CD4-positive, alpha-beta memory T cell (primary cell): Measurements from ENCODE around the gene NR3C1. TPM values are rescaled to one million over a fixed set of nuclear protein-coding genes. Genes with fewer than 3 reads are reported as not detected.
A peak's percentile ranks its signal among the peaks of the same experiment; 100 is the strongest.

Source experiments
- CTCF ChIA-PET: fragments of 350-600 bp; sonication (Branson Sonifier 250); formaldehyde crosslinking; loops from one replicate; lab custom pipeline; 2021; ENCODE audit warnings: inconsistent platforms; ENCODE audit not compliant: partially characterized antibody; lab: Charles Lee
- POLR2A ChIA-PET: fragments of 350-600 bp; sonication (Branson Sonifier 250); formaldehyde crosslinking; loops from one replicate; lab custom pipeline; 2021; ENCODE audit not compliant: partially characterized antibody; lab: Charles Lee
- DNase-seq, 5 donors: peaks; one replicate each; pipeline versions ENCODE4 v3.0.0 to v3.0.0-alpha.2; 2020 to 2022; ENCODE audit warnings: mixed read lengths in 1 of 5
- H3K27ac ChIP-seq: one replicate; pipeline ENCODE4 v1.7.0; 2013; ENCODE audit warnings: low read depth, low read length
- H3K27me3 ChIP-seq: 2 replicates; pipeline ENCODE4 v1.7.0; 2013; ENCODE audit warnings: mild to moderate bottlenecking, low read length, moderate library complexity; ENCODE audit not compliant: insufficient read depth
- H3K36me3 ChIP-seq: 2 replicates; pipeline ENCODE4 v1.7.0; 2013; ENCODE audit warnings: mild to moderate bottlenecking, low read length, moderate library complexity; ENCODE audit not compliant: insufficient read depth
- H3K4me1 ChIP-seq: 2 replicates; pipeline ENCODE4 v1.7.0; 2013; ENCODE audit warnings: mild to moderate bottlenecking, low read length, moderate library complexity; ENCODE audit not compliant: insufficient read depth
- H3K4me3 ChIP-seq, 2 donors: one replicate each; pipeline ENCODE4 v1.7.0; 2013; ENCODE audit warnings: low read length in 2 of 2, mild to moderate bottlenecking in 1 of 2
- H3K9me3 ChIP-seq, 2 donors: one replicate each; pipeline ENCODE4 v1.7.0; 2013; ENCODE audit warnings: low read length in 2 of 2, control low read depth in 1 of 2; ENCODE audit not compliant: control insufficient read depth in 1 of 2
- H3K27ac Mint-ChIP-seq, 7 donors: one replicate each; pipeline ENCODE4 v1.8.0; 2020 to 2021; ENCODE audit warnings: mixed read lengths in 7 of 7, mild to moderate bottlenecking in 6 of 7, inconsistent platforms in 3 of 7, moderate library complexity in 3 of 7
- H3K27me3 Mint-ChIP-seq, 2 donors: one replicate each; pipeline ENCODE4 v1.8.0; 2020 to 2021; ENCODE audit warnings: mixed read lengths in 2 of 2
- H3K36me3 Mint-ChIP-seq, 2 donors: one replicate each; pipeline ENCODE4 v1.8.0; 2020 to 2021; ENCODE audit warnings: mixed read lengths in 2 of 2, inconsistent platforms in 1 of 2, mild to moderate bottlenecking in 1 of 2
- H3K4me1 Mint-ChIP-seq, 4 donors: one replicate each; pipeline ENCODE4 v1.8.0; 2020 to 2021; ENCODE audit warnings: mixed read lengths in 4 of 4, mild to moderate bottlenecking in 1 of 4
- H3K4me3 Mint-ChIP-seq, 8 donors: one replicate each; pipeline ENCODE4 v1.8.0; 2020 to 2021; ENCODE audit warnings: mixed read lengths in 8 of 8, mild to moderate bottlenecking in 7 of 8, moderate library complexity in 6 of 8, inconsistent platforms in 3 of 8
- H3K9me3 Mint-ChIP-seq, 8 donors: one replicate each; pipeline ENCODE4 v1.8.0; 2020 to 2021; ENCODE audit warnings: mixed read lengths in 8 of 8, mild to moderate bottlenecking in 5 of 8, inconsistent platforms in 3 of 8, moderate library complexity in 1 of 8
- intact Hi-C: fragments of 100-400 bp; cut with micrococcal nuclease; formaldehyde crosslinking; loops from one replicate; pipeline ENCODE4 v1.15.1; 2023
- polyA plus RNA-seq, 2 donors: library from polyadenylated mRNA; unstranded; fragments of 300-500 nt; fragmentation: Illumina TruSeq; gene quantifications; one replicate each; pipeline ENCODE4 v1.2.3, GENCODE V29; 2021
- total RNA-seq, 2 experiments: library from RNA; stranded (reverse); gene quantifications; one replicate each; pipeline ENCODE4 v1.2.3, GENCODE V29; 2021

NR3C1 gene
- total and polyA plus RNA-seq, 4 experiments from 2014 or later: 92.0 to 164 (median 143) TPM

DNA sequence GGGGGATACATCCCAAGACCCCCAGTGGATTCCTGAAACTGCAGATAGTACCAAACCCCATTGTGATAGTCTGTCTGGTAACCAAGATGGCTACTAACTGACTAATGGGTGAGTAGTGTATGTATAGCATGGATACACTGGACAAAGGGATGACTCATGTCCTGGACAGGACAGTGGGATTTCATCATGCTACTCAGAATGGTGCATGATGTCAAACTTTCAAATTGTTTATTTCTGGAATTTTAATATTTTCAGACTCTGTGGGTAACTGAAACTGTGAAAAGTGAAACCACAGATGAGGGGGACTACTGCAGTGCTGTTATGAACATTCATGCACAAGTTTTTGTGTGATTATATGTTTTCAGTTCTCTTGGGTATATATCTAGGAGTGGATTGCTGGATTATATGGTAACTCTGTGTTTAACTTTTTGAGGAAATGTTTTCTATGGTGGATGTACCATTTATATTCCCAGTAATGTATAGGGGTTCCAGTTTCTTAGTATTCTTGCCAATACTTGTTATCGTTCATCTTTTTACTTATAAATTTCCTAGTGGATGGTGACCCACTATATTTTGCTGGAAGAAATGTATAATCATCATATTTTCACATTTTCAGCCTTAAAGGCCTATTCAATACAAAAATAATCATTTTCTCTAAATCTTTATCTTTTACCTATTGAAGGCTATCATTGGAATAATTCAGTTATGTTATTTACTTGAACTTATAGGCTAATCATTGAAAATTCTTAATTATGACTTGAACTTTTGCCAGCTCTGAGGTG, 140.9 kb downstream of the NR3C1 start:
- no peaks in the 10 kb centered on the region for H3K36me3 ChIP-seq
- Mint-ChIP-seq H3K4me1 (peaks cover 0 to 2% (median 0%) of the 10 kb centered on the region in 4 donors), H3K27ac (no peak overlapping the region), H3K27me3 (no peaks in the 10 kb centered on the region), H3K36me3 (peaks cover under 1 to 2% of the 10 kb centered on the region in 2 donors), H3K9me3 (peaks cover under 1 to 18% (median 12%) of the 10 kb centered on the region in 8 donors), H3K4me3 (no peak overlapping the region)
- intact Hi-C loops: no loop called here
- H3K9me3 ChIP-seq: no peaks in the 10 kb centered on the region
- no peaks in the 10 kb centered on the region for H3K27me3 ChIP-seq
- H3K4me3 ChIP-seq: no peak overlapping the region
- ChIA-PET CTCF (no interaction called here), POLR2A (no interaction called here)
- H3K4me1 ChIP-seq: no peaks in the 10 kb centered on the region
- no peak for DNase-seq
- H3K27ac ChIP-seq: no peak overlapping the region

DNA sequence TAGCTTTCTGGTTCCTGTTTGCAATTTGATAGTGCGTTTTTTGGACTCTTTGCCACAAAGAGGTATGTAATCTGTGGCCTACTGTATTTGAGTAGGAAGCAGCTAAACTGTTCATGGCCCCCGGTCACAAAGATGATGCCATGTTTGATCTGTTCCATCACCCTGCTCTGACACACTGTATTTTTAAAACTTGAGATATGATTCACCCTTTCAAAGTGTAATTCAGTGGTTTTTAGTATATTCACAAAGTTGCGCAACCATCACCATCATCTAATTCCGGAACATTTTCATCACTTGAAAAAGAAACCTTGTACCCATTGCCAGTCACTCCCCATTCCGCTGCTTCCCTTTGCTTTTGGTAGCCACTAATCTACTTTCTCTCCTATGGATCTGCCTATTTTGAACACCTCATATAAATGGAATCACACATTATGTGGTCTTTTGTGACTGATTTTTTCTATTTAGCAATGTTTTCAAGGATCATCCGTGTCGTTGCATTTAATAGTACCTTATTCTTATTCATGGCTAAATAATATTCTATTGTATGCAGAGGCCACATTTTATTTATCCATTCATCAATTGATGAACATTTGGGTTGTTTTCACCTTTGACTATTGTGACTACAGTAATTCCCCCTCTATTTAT, 141.6 kb downstream of the NR3C1 start:
- CTCF ChIA-PET: no interaction called here
- POLR2A ChIA-PET: no interaction called here
- no peak overlapping the region for H3K27ac ChIP-seq
- no peak overlapping the region for H3K4me3 ChIP-seq
- no peak for DNase-seq
- intact Hi-C loops: no loop called here
- H3K9me3 Mint-ChIP-seq: peaks cover 0 to 11% (median 7%) of the 10 kb centered on the region in 8 donors
- H3K27ac Mint-ChIP-seq: no peak overlapping the region
- no peaks in the 10 kb centered on the region for H3K4me1 ChIP-seq
- H3K9me3 ChIP-seq: no peaks in the 10 kb centered on the region
- H3K36me3 ChIP-seq: no peaks in the 10 kb centered on the region
- H3K27me3 ChIP-seq: no peaks in the 10 kb centered on the region
- peaks cover 0 to 2% of the 10 kb centered on the region in 2 donors for H3K36me3 Mint-ChIP-seq
- H3K4me1 Mint-ChIP-seq: peaks cover 0 to 2% (median 0%) of the 10 kb centered on the region in 4 donors
- no peaks in the 10 kb centered on the region for H3K27me3 Mint-ChIP-seq
- H3K4me3 Mint-ChIP-seq: no peak overlapping the region

DNA sequence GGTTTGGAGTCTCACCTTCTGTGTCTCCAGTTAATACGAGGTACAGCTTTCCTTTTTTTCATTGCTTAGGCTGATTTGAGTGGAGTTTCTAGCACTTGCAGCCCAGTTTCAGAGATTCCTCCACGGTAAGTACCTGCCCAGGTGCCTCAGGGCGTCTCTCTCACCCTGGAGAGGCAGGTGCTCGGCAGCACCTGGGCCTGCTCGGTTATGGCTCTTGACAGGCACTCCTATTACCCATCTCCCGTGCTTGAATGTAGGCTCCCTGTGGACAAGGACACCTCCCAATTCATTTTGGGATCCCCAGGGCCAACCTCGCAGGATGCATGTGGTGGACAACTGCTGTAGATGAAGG, 144.3 kb downstream of the NR3C1 start:
- Histone ChIP-seq H3K4me3 (no peak overlapping the region), H3K36me3 (no peaks in the 10 kb centered on the region), H3K4me1 (no peaks in the 10 kb centered on the region), H3K27me3 (no peaks in the 10 kb centered on the region), H3K9me3 (no peaks in the 10 kb centered on the region), H3K27ac (no peak overlapping the region)
- intact Hi-C loops: no loop called here
- no peaks in the 10 kb centered on the region for H3K9me3 Mint-ChIP-seq
- CTCF ChIA-PET: no interaction called here
- no peaks in the 10 kb centered on the region for H3K36me3 Mint-ChIP-seq
- peaks cover 0 to 2% (median 0%) of the 10 kb centered on the region in 4 donors for H3K4me1 Mint-ChIP-seq
- no peak for DNase-seq
- POLR2A ChIA-PET: no interaction called here
- no peaks in the 10 kb centered on the region for H3K27me3 Mint-ChIP-seq
- H3K4me3 Mint-ChIP-seq: no peak overlapping the region
- H3K27ac Mint-ChIP-seq: no peak overlapping the region

DNA sequence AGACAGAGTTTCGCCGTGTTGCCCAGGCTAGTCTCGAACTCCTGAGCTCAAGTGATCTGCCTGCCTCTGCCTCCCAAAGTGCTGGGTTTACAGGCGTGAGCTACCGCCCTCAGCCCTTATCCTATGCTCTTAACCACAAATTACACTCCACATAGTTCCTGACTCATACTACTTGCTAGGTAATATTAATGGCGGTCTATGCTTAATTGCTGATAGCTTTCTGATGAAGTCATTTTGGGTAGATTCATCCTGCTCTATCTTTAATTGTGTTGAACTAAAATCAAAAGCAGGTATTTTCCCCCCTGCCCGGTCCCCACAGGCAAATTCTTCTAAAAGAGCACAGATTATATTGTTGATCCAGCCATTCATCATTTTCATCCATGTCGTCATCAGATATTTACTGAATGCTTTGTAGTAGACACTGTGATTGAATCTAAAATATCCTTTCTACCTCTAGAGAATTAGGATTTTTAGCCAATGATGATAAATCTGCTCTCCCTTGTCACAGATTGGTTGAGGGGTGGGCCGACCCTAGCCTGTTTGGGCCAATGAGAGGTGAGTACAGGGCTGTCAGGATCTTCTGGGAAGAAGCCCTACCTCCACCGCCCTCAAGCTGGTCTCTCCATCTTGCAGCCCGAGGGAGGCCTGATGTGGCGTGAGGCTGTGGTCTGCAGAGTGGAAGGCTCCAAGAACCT, 144.8 kb downstream of the NR3C1 start:
- Mint-ChIP-seq H3K36me3 (no peaks in the 10 kb centered on the region), H3K4me3 (no peak overlapping the region), H3K4me1 (peaks cover 0 to 2% (median 0%) of the 10 kb centered on the region in 4 donors), H3K27me3 (no peaks in the 10 kb centered on the region), H3K27ac (peak overlapping the region in 1 of 7 donors; percentile 21), H3K9me3 (no peaks in the 10 kb centered on the region)
- Histone ChIP-seq H3K36me3 (no peaks in the 10 kb centered on the region), H3K4me3 (no peak overlapping the region), H3K27ac (no peak overlapping the region), H3K27me3 (no peaks in the 10 kb centered on the region), H3K4me1 (no peaks in the 10 kb centered on the region), H3K9me3 (no peaks in the 10 kb centered on the region)
- ChIA-PET POLR2A (no interaction called here), CTCF (no interaction called here)
- intact Hi-C loops: no loop called here
- DNase-seq: no peak

DNA sequence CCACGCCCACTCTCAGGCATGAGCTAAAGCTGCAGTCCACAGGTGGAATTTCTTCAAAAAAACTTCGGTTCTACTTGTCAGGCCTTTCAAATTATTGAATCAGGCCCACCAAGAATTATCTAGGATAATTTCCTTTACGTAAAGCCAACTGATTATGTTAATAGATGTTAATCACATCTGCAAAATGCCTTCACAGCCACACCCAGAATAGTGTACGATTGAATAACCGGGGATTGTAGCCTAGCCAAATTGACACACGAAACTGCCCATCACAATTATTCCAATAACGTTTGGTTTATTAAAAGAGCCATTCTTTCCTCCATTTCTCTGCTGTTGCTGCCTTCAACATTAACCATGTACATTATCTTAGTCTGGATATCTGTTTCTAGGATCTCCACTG, 148.7 kb downstream of the NR3C1 start:
- H3K9me3 Mint-ChIP-seq: no peaks in the 10 kb centered on the region
- Histone ChIP-seq H3K9me3 (no peaks in the 10 kb centered on the region), H3K27me3 (no peaks in the 10 kb centered on the region), H3K4me3 (no peak overlapping the region), H3K4me1 (no peaks in the 10 kb centered on the region), H3K36me3 (no peaks in the 10 kb centered on the region), H3K27ac (no peak overlapping the region)
- DNase-seq: no peak
- H3K4me1 Mint-ChIP-seq: peaks cover 0 to 2% (median 0%) of the 10 kb centered on the region in 4 donors
- intact Hi-C loops: no loop called here
- no peak overlapping the region for H3K27ac Mint-ChIP-seq
- no peaks in the 10 kb centered on the region for H3K27me3 Mint-ChIP-seq
- POLR2A ChIA-PET: no interaction called here
- CTCF ChIA-PET: no interaction called here
- no peaks in the 10 kb centered on the region for H3K36me3 Mint-ChIP-seq
- no peak overlapping the region for H3K4me3 Mint-ChIP-seq

DNA sequence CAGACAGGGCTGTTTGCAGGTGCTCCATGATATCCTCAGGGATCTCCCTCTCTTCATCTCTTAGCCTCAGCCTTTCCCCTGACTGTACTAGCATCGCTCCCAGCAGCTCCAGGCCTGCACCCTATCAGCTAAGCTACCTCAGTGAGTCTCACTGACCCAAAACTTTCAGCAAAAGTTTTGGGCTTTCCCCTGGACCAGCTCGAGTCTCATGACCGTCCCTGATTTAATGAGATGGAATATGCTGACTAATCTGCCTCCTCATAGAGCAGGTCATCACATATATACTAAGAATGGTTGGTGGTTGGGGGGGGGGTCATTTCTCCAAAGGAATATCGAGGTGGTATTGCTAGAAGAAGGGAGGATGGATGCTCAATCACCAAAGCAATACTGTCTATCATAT, 151.5 kb downstream of the NR3C1 start:
- DNase-seq: no peak
- Histone ChIP-seq H3K27ac (no peak overlapping the region), H3K4me1 (no peaks in the 10 kb centered on the region), H3K36me3 (no peaks in the 10 kb centered on the region), H3K9me3 (no peaks in the 10 kb centered on the region), H3K27me3 (no peaks in the 10 kb centered on the region), H3K4me3 (no peak overlapping the region)
- CTCF ChIA-PET: no interaction called here
- H3K4me3 Mint-ChIP-seq: no peak overlapping the region
- H3K9me3 Mint-ChIP-seq: peaks cover 0 to 3% (median 0%) of the 10 kb centered on the region in 8 donors
- intact Hi-C loops: no loop called here
- POLR2A ChIA-PET: no interaction called here
- H3K36me3 Mint-ChIP-seq: no peaks in the 10 kb centered on the region
- no peaks in the 10 kb centered on the region for H3K4me1 Mint-ChIP-seq
- H3K27me3 Mint-ChIP-seq: peaks cover 0 to 2% of the 10 kb centered on the region in 2 donors
- H3K27ac Mint-ChIP-seq: peak overlapping the region in 1 of 7 donors; percentile 11

DNA sequence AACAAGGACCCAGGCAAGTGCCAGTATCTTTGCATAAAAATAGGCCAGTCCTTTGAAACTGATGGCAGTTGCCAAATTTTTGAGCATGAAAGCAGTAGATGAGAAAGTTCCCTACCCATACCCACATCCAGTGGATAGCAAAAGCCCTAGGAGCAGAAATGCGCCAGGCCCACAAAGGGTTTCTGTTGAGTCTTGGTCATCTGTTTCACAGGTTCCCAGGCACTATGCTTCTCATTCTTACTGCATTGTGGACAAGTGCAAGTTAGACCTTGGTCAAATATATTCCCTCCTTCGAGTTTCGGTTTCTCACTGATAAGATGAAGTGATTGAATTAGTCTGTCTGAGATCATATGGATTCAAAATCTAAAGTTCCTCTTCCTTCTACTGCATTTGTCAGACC, 152.3 kb downstream of the NR3C1 start:
- Histone ChIP-seq H3K36me3 (no peaks in the 10 kb centered on the region), H3K27me3 (no peaks in the 10 kb centered on the region), H3K27ac (no peak overlapping the region), H3K9me3 (no peaks in the 10 kb centered on the region), H3K4me3 (no peak overlapping the region), H3K4me1 (no peaks in the 10 kb centered on the region)
- Mint-ChIP-seq H3K27ac (no peak overlapping the region), H3K4me3 (no peak overlapping the region), H3K36me3 (no peaks in the 10 kb centered on the region), H3K4me1 (no peaks in the 10 kb centered on the region), H3K27me3 (peaks cover 0 to 2% of the 10 kb centered on the region in 2 donors), H3K9me3 (peaks cover 0 to 4% (median 0%) of the 10 kb centered on the region in 8 donors)
- no peak for DNase-seq
- ChIA-PET CTCF (no interaction called here), POLR2A (no interaction called here)
- intact Hi-C loops: no loop called here
